DND-41 (cell line): ENCODE measurements around the gene TMEM106B.
A peak's percentile ranks its signal among the peaks of the same experiment; 100 is the strongest.

Experiments used
- ATAC-seq: fragments of 200-7000 bp; cut with Tn5 transposase; 3 replicates; pipeline ENCODE4 v1.9.1; 2021; ENCODE audit warnings: low read depth; ENCODE audit not compliant: insufficient read depth
- DNase-seq: peaks from one replicate; pipeline ENCODE4 v3.0.0-alpha.2; 2020
- H2AFZ ChIP-seq: 2 replicates; pipeline ENCODE4 v1.6.0; 2012; ENCODE audit warnings: low read depth, low read length
- H3K27ac ChIP-seq: 2 replicates; pipeline ENCODE4 v1.5.1; 2012; ENCODE audit warnings: low read length, inconsistent platforms
- H3K27me3 ChIP-seq: fragments of 200-600 bp; sonication (generic); 2 replicates; pipeline ENCODE4 v1.6.0; 2012; ENCODE audit warnings: low read length, mild to moderate bottlenecking, inconsistent platforms; ENCODE audit not compliant: insufficient read depth, poor library complexity
- H3K36me3 ChIP-seq: 2 replicates; pipeline ENCODE4 v1.5.1; 2012; ENCODE audit warnings: low read length, inconsistent platforms; ENCODE audit not compliant: insufficient read depth
- H3K4me1 ChIP-seq: 2 replicates; pipeline ENCODE4 v1.5.1; 2012; ENCODE audit warnings: mild to moderate bottlenecking, low read length; ENCODE audit not compliant: insufficient read depth
- H3K4me2 ChIP-seq: 2 replicates; pipeline ENCODE4 v1.6.0; 2012; ENCODE audit warnings: mild to moderate bottlenecking, moderate library complexity, low read length, inconsistent platforms; ENCODE audit not compliant: insufficient read depth
- H3K4me3 ChIP-seq, 2 experiments: fragments of 200-600 bp in 1 of 2; shearing (Covaris generic) in 1 of 2; 2 replicates each; pipeline ENCODE4 v1.5.1; 2012 to 2016; ENCODE audit warnings: inconsistent platforms in 2 of 2, low read length in 2 of 2, mild to moderate bottlenecking in 2 of 2, low read depth in 1 of 2, moderate library complexity in 1 of 2
- H3K79me2 ChIP-seq: 2 replicates; pipeline ENCODE4 v1.6.0; 2012; ENCODE audit warnings: low read length, inconsistent platforms; ENCODE audit not compliant: insufficient read depth
- H3K9ac ChIP-seq: 2 replicates; pipeline ENCODE4 v1.6.0; 2012; ENCODE audit warnings: low read depth, mild to moderate bottlenecking, inconsistent platforms, low read length, moderate library complexity
- H3K9me3 ChIP-seq: 2 replicates; pipeline ENCODE4 v1.5.1; 2012; ENCODE audit warnings: low read length, moderate library complexity, mild to moderate bottlenecking, inconsistent platforms; ENCODE audit not compliant: insufficient read depth, severe bottlenecking
- H4K20me1 ChIP-seq: 2 replicates; pipeline ENCODE4 v1.6.0; 2012; ENCODE audit warnings: low read length; ENCODE audit not compliant: insufficient read depth
- EZH2 ChIP-seq: IDR thresholded peaks from 3 replicates; pipeline ENCODE4 v1.6.1; 2012; ENCODE audit warnings: borderline replicate concordance, low read depth, mild to moderate bottlenecking, moderate library complexity, low read length, inconsistent platforms; ENCODE audit not compliant: severe bottlenecking
- TF ChIP-seq, protein P1 (sequence below): IDR thresholded peaks from 2 replicates; pipeline ENCODE4 v1.5.1; 2012; ENCODE audit warnings: borderline replicate concordance, low read length, moderate library complexity, mild to moderate bottlenecking; ENCODE audit not compliant: poor library complexity, severe bottlenecking; ENCODE audit errors: extremely low read depth

The TMEM106B gene

DNA sequence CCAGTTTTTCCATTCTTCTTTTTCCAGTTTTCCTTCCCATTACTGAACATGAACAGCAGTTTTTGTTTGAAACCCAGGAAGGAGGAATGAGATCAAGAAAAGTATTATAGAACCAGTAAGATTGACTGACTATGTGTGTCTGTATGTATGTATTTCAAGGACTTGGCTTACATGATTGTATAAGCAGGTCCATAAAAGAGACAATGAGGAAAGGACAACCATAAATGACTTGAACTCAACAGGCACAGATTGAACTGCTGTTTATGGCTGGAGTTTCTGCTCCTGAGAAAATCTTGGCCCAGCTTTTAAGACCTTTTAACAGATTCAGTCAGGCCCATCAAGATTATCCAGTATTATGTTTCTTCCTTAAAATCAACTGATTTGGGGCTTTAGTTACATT lies 39.1 kb downstream of the TMEM106B start:
- Histone ChIP-seq H3K36me3 (no peaks in the 10 kb centered on the region), H2AFZ (no peak overlapping the region), H4K20me1 (no peaks in the 10 kb centered on the region), H3K4me1 (no peaks in the 10 kb centered on the region), H3K27me3 (no peaks in the 10 kb centered on the region), H3K4me3 (no peak overlapping the region), H3K27ac (no peak overlapping the region), H3K9me3 (no peaks in the 10 kb centered on the region), H3K9ac (no peak overlapping the region), H3K4me2 (no peak overlapping the region), H3K79me2 (no peaks in the 10 kb centered on the region)
- ATAC-seq (no peak), DNase-seq (no peak)
- no peak for TF ChIP-seq EZH2
- TF ChIP-seq, protein P1, sequence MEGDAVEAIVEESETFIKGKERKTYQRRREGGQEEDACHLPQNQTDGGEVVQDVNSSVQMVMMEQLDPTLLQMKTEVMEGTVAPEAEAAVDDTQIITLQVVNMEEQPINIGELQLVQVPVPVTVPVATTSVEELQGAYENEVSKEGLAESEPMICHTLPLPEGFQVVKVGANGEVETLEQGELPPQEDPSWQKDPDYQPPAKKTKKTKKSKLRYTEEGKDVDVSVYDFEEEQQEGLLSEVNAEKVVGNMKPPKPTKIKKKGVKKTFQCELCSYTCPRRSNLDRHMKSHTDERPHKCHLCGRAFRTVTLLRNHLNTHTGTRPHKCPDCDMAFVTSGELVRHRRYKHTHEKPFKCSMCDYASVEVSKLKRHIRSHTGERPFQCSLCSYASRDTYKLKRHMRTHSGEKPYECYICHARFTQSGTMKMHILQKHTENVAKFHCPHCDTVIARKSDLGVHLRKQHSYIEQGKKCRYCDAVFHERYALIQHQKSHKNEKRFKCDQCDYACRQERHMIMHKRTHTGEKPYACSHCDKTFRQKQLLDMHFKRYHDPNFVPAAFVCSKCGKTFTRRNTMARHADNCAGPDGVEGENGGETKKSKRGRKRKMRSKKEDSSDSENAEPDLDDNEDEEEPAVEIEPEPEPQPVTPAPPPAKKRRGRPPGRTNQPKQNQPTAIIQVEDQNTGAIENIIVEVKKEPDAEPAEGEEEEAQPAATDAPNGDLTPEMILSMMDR: no peak

DNA sequence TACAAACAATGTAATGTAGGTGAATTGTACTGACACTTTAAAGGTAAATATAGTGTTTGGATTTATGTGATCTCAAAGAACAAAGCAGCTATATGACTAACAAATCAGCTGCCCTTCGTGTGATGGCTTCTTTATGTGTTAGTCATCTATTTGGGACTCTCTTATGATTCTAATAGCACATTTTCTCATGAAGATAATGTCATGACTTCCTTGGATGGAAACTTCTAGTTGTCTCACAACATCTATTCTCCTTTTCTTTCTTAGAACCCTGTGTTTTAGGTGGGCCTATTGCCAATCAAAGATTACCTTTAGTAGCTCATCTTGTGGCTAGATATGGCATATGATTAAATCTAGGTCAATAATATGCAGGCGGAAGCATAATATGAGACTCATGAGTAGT lies 45.0 kb downstream of the TMEM106B start:
- Histone ChIP-seq H3K4me3 (no peak overlapping the region), H3K79me2 (no peaks in the 10 kb centered on the region), H3K36me3 (no peaks in the 10 kb centered on the region), H3K27me3 (no peaks in the 10 kb centered on the region), H4K20me1 (no peaks in the 10 kb centered on the region), H3K9me3 (no peaks in the 10 kb centered on the region), H2AFZ (no peak overlapping the region; the same call in 1 of the 2 replicates), H3K27ac (no peak overlapping the region), H3K4me1 (peaks cover 24% of the 10 kb centered on the region), H3K9ac (no peak overlapping the region), H3K4me2 (no peak overlapping the region)
- TF ChIP-seq, protein P1: no peak
- TF ChIP-seq EZH2: no peak
- DNase-seq (no peak), ATAC-seq (no peak)

DNA sequence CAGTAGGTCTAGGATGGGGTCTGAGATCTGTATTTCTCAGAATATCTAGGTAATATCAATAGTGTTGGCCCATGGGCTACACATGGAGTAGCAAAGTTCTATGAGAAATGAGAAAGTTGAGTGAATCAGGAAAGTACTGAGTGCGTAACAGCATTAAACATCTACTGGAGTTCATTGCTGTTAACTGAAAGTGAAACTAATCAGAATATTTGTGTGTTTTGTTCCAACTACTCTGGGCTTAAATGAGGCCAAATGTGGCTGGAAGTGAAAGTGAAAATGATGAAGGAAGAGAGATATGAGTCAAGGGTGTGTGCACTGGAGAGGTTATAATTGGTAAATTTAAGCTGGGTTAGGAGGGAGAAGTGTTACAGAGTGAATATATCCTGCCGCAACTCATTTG lies 46.5 kb downstream of the TMEM106B start:
- DNase-seq: peak; percentile 56

More for the DNA sequence above, 46.5 kb downstream of the TMEM106B start:
- Histone ChIP-seq H3K27me3 (no peaks in the 10 kb centered on the region), H4K20me1 (no peaks in the 10 kb centered on the region), H3K4me1 (peaks cover 24% of the 10 kb centered on the region), H3K79me2 (no peaks in the 10 kb centered on the region), H3K4me3 (peak overlapping the region in 1 of 2 experiments; percentile 49; a peak in 2 of 4 replicates), H3K36me3 (no peaks in the 10 kb centered on the region), H3K9me3 (no peaks in the 10 kb centered on the region), H3K4me2 (peak overlapping the region; percentile 59), H3K9ac (peak overlapping the region; percentile 36), H2AFZ (peak overlapping the region; percentile 67), H3K27ac (peak overlapping the region; percentile 72)
- peak; percentile 99 for ATAC-seq
- TF ChIP-seq, protein P1: no peak
- TF ChIP-seq EZH2: no peak
